GM21515 (cell line): Measurements from ENCODE around the gene FAM131A.

Experiments
- ATAC-seq: cut with Tn5 transposase; IDR thresholded peaks from one replicate; pipeline ENCODE4 v1.9.1; 2021; ENCODE audit not compliant: unreplicated experiment

FAM131A gene

GRCh38 chr3:184337399-184337714, at the start of gene FAM131A:
Gene FAM131A, plus strand, starts transcription at chr3:184337600. Its CDS starts 31 bp downstream, at chr3:184337631.
- no peak for ATAC-seq

GRCh38 chr3:184289426-184289938, 47.9 kb upstream of the FAM131A start:
- peak; percentile 43 for ATAC-seq

GRCh38 chr3:184290331-184290730, 47.1 kb upstream of the FAM131A start:
- no peak for ATAC-seq

- no peak for ATAC-seq
Measured at GRCh38 chr3:184291044-184291737, 46.2 kb upstream of the FAM131A start.

GRCh38 chr3:184291738-184292445, 45.5 kb upstream of the FAM131A start:
- ATAC-seq: no peak

- ATAC-seq: no peak
Measured at GRCh38 chr3:184295771-184296170, 41.6 kb upstream of the FAM131A start.

GRCh38 chr3:184296616-184297015, 40.8 kb upstream of the FAM131A start:
- no peak for ATAC-seq

GRCh38 chr3:184298759-184299487, 38.5 kb upstream of the FAM131A start, which contains the start of gene PSMD2:
Gene PSMD2, plus strand, starts transcription at chr3:184299241. Its CDS starts 26 bp downstream, at chr3:184299267.
- ATAC-seq: peak; percentile 91

- peak; percentile 29 for ATAC-seq
Measured at GRCh38 chr3:184299488-184300377, 37.7 kb upstream of the FAM131A start.

GRCh38 chr3:184300378-184300720, 37.1 kb upstream of the FAM131A start:
- ATAC-seq: no peak

GRCh38 chr3:184305577-184305976, 31.8 kb upstream of the FAM131A start:
- ATAC-seq: no peak

GRCh38 chr3:184306341-184306972, 30.9 kb upstream of the FAM131A start:
- no peak for ATAC-seq

GRCh38 chr3:184307915-184308314, 29.5 kb upstream of the FAM131A start:
- no peak for ATAC-seq

GRCh38 chr3:184308744-184309143, 28.7 kb upstream of the FAM131A start:
- ATAC-seq: no peak

- no peak for ATAC-seq
Measured at GRCh38 chr3:184311633-184312032, 25.8 kb upstream of the FAM131A start.

GRCh38 chr3:184314363-184314699, 23.1 kb upstream of the FAM131A start, which contains the start of gene EIF4G1:
Gene EIF4G1, plus strand, starts transcription at chr3:184314606. Its CDS starts 1,191 bp downstream, at chr3:184315797.
- peak; percentile 82 for ATAC-seq

- ATAC-seq: peak; percentile 41
Measured at GRCh38 chr3:184314700-184315542, 22.5 kb upstream of the FAM131A start.

GRCh38 chr3:184315543-184315867, 21.9 kb upstream of the FAM131A start:
- ATAC-seq: peak; percentile 6

GRCh38 chr3:184315871-184316661, 21.3 kb upstream of the FAM131A start:
- ATAC-seq: no peak
